Right cardiac atrium (tissue), 5 donors: ENCODE results near the gene FN3KRP. TPM values are rescaled to one million over a fixed set of nuclear protein-coding genes. Genes with fewer than 3 reads are reported as not detected.
"Not testable (repeated sequence)": the region's sequence is repeated elsewhere in the genome, so short reads cannot be mapped to it uniquely, and the experiment has no call there.

Source experiments
- ATAC-seq, 2 donors: fragments of 200-7000 bp; cut with Tn5 transposase; one replicate each; pipeline versions ENCODE4 v1.8.0 to v1.9.1; 2020; ENCODE audit warnings: moderate library complexity in 2 of 2, mild to moderate bottlenecking in 1 of 2
- DNase-seq, 3 donors: peaks; one replicate each; pipeline ENCODE4 v3.0.0-alpha.2; 2020
- H3K27ac ChIP-seq: one replicate; pipeline ENCODE4 v1.5.1; 2013; ENCODE audit warnings: mild to moderate bottlenecking, low read length, control low read depth, moderate library complexity
- H3K27me3 ChIP-seq: one replicate; pipeline ENCODE4 v1.6.1; 2013; ENCODE audit not compliant: control insufficient read depth, insufficient read depth
- H3K4me1 ChIP-seq: one replicate; pipeline ENCODE4 v1.6.1; 2013; ENCODE audit warnings: low read length; ENCODE audit not compliant: control insufficient read depth, insufficient read depth
- H3K4me3 ChIP-seq: one replicate; pipeline ENCODE4 v1.5.1; 2013; ENCODE audit warnings: low read length, control low read depth
- H3K9me3 ChIP-seq: one replicate; pipeline ENCODE4 v1.6.1; 2013; ENCODE audit warnings: low read length; ENCODE audit not compliant: control insufficient read depth
- WGBS: extraction: QIAGEN DNeasy Blood & Tissue Kit; methylation state at CpG from one replicate; pipeline ENCODE4 v1.1.7; 2013; 5-methylcytosine and 5-hydroxymethylcytosine counted together
- intact Hi-C, 4 donors: fragments of 100-400 bp; cut with DNase I; formaldehyde crosslinking; loops; one replicate each; pipeline versions ENCODE4 v1.11.0 to v1.14.0; 2022 to 2023
- microRNA-seq, 2 donors: library from miRNA; unstranded; fragments of <30 nt; microRNA quantifications; one replicate each; pipeline ENCODE4 v1.2.0, GENCODE V29; 2020 to 2021
- polyA plus RNA-seq: library from polyadenylated mRNA; stranded (reverse); fragments of 200-250 nt; gene quantifications from one replicate; pipeline ENCODE4 v1.2.3, GENCODE V29; 2013
- total RNA-seq, 4 donors: library from RNA; stranded (reverse); fragmentation: NEBNext Ultra II Directional; extraction: Animal tissue kit (Norgen Biotek cat#: 25700); gene quantifications; one replicate each; pipeline ENCODE4 v1.2.1, GENCODE V29; 2021
- donor health status: healthy with polysubstance abuse.
- donor health status: DM: no; HTN: yes; CAD: no.
- donor health status: DM: no; HTN: no; CAD: no.
- donor health status: DM: no; HTN: yes; CAD: no; lungs with severe emphysema.
- donor health status: DM: yes; HTN: yes; CAD: no.

The FN3KRP gene
- total and polyA plus RNA-seq, 5 donors, result 10.4 to 15.0 (median 14.1) TPM

- Histone ChIP-seq H3K4me3 (no peak overlapping the region), H3K9me3 (no peaks in the 10 kb centered on the region), H3K4me1 (no peaks in the 10 kb centered on the region), H3K27me3 (no peaks in the 10 kb centered on the region), H3K27ac (no peak overlapping the region)
- no peak for DNase-seq
- intact Hi-C loops, result loop anchor here in 1 of 4 donors (10.0 kb wide), 2 partner anchors 107 to 417 kb away; partner anchors contain the start of gene TEX19
- no peak for ATAC-seq
- 94% methylated on average over 3 of the region's 3 CpGs for WGBS
Observed at GRCh38 chr17:82772026-82772425, 55.5 kb downstream of the FN3KRP start.

- not testable (repeated sequence) for H3K4me3 ChIP-seq, H3K27ac ChIP-seq, ATAC-seq, DNase-seq, H3K27me3 ChIP-seq, H3K4me1 ChIP-seq, H3K9me3 ChIP-seq
- WGBS, result 85% methylated on average over 19 of the region's 19 CpGs
- intact Hi-C loops, result loop anchor here in 1 of 4 donors (10.0 kb wide), 2 partner anchors 110 to 420 kb away; partner anchors contain the start of gene TEX19
Observed at GRCh38 chr17:82774456-82774855, 58.0 kb downstream of the FN3KRP start.

GRCh38 chr17:82775001-82775823 lies 58.7 kb downstream of the FN3KRP start:
- WGBS, result 38% methylated on average over 33 of the region's 34 CpGs
- H3K4me3 ChIP-seq, result no peak overlapping the region
- H3K27ac ChIP-seq, result no peak overlapping the region
- no peaks in the 10 kb centered on the region for H3K4me1 ChIP-seq
- intact Hi-C loops, result loop anchor here in 1 of 4 donors (10.0 kb wide), 2 partner anchors 110 to 420 kb away; partner anchors contain the start of gene TEX19
- no peaks in the 10 kb centered on the region for H3K9me3 ChIP-seq
- ATAC-seq, result peak; percentile 44 to 60
- peak; percentile 73 to 90 (median 88) for DNase-seq
- no peaks in the 10 kb centered on the region for H3K27me3 ChIP-seq

- ATAC-seq (no peak), DNase-seq (no peak)
- 93% methylated on average over 13 of the region's 13 CpGs for WGBS
Observed at GRCh38 chr17:82776454-82776853, 59.9 kb downstream of the FN3KRP start.

More at GRCh38 chr17:82776454-82776853, 59.9 kb downstream of the FN3KRP start:
- intact Hi-C loops, result loop anchor here in 1 of 4 donors (10.0 kb wide), 2 partner anchors 112 to 422 kb away; partner anchors contain the start of gene TEX19
- H3K27me3 ChIP-seq, result no peaks in the 10 kb centered on the region
- H3K4me1 ChIP-seq, result no peaks in the 10 kb centered on the region
- H3K4me3 ChIP-seq, result no peak overlapping the region
- H3K27ac ChIP-seq, result no peak overlapping the region
- no peaks in the 10 kb centered on the region for H3K9me3 ChIP-seq

Small RNA genes within 50 kb of the gene (microRNA-seq; reads per million reads assigned to microRNA genes)
- gene MIR4525, result 0 to 0.42 reads per million in 2 donors

Other genes with a start within 250 kb of the FN3KRP start
- 10 to 100 TPM; 35.7 to 69.1 (median 41.6) TPM for gene FOXK2, start 197.0 kb upstream of the FN3KRP start, total RNA-seq
- 19.9 TPM for gene FOXK2, start 197.0 kb upstream of the FN3KRP start, polyA plus RNA-seq
- gene WDR45B, start 68.3 kb upstream of the FN3KRP start, total RNA-seq, result 10 to 100 TPM; 43.8 to 49.2 (median 45.8) TPM
- gene WDR45B, start 68.3 kb upstream of the FN3KRP start, polyA plus RNA-seq, result 37.0 TPM
- gene RAB40B, start 18.0 kb upstream of the FN3KRP start, total RNA-seq, result 10 to 100 TPM; 14.0 to 20.8 (median 19.2) TPM
- gene RAB40B, start 18.0 kb upstream of the FN3KRP start, polyA plus RNA-seq, result 14.8 TPM
- 10 to 100 TPM; 43.2 to 66.8 (median 60.9) TPM for gene FN3K, start 18.9 kb downstream of the FN3KRP start, total RNA-seq
- gene FN3K, start 18.9 kb downstream of the FN3KRP start, polyA plus RNA-seq, result 57.6 TPM
- gene TBCD, start 35.4 kb downstream of the FN3KRP start, total RNA-seq, result 10 to 100 TPM; 36.2 to 43.9 (median 41.5) TPM
- gene TBCD, start 35.4 kb downstream of the FN3KRP start, polyA plus RNA-seq, result 38.8 TPM
- gene ZNF750, start 123.3 kb downstream of the FN3KRP start, total RNA-seq, result not detected
- gene ZNF750, start 123.3 kb downstream of the FN3KRP start, polyA plus RNA-seq, result 0.07 TPM